GM18526 (cell line): ENCODE data around the gene HSPA1L.

ENCODE experiments used
- POLR2A ChIP-seq: IDR thresholded peaks from 3 replicates; pipeline ENCODE4 v1.6.1; 2011; ENCODE audit not compliant: insufficient read length; ENCODE audit errors: extremely low read depth

HSPA1L gene

DNA sequence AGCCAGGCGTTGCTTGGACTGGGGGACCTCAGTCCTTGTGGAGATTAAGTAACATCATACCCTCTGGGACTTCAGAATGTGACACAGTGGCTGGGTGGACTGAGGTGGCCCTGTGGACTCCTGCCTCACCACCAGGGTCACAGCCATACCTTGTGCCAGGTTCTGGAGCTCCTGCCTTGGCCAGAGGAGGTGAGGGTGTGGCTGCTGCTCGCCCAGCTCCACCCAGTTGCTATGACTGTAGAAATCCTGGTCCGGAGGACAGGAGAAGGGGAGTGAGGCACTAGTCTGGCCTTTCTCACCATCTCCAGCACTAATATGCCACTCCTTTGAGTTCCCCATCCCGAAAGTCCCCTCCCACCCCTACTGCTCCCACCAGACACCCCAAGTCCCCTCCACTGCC lies 39.9 kb downstream of the HSPA1L start:
- TF ChIP-seq POLR2A, result no peak

DNA sequence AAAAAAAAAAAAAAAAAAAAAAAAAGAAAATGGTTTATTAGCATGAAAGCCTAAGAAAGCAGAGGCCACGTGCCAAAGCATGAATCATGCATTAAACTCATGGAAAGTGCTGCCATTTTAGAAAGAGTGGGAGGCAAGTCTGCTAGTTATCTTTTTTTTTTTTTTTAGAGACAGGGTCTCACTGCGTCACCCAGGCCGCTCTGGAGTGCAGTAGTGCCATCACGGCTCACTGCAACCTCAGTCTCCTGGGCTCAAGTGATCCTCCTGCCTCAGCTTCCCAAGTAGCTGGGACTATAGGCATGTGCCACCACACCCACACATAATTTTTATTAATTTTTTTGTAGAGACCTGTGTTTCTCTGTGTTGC lies 43.1 kb downstream of the HSPA1L start:
- no peak for TF ChIP-seq POLR2A

DNA sequence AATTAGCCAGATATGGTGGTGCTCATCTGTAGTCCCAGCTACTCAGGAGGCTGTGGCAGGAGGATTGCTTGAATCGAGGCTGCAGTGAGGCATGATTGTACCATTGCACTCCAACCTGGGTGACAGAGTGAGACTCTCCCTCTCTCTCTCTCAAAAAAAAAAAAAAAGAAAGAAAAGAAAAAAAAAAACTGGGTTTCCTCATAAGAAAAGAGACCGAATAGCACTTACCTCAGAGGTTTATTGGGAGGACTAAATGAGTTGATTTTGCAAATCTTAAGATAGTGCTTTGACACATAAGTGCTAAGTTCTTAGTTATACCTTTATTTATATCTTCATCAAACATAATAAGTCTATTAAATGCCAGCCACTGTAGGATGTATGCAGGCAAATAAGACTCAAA lies 44.2 kb downstream of the HSPA1L start:
- TF ChIP-seq POLR2A, result no peak

DNA sequence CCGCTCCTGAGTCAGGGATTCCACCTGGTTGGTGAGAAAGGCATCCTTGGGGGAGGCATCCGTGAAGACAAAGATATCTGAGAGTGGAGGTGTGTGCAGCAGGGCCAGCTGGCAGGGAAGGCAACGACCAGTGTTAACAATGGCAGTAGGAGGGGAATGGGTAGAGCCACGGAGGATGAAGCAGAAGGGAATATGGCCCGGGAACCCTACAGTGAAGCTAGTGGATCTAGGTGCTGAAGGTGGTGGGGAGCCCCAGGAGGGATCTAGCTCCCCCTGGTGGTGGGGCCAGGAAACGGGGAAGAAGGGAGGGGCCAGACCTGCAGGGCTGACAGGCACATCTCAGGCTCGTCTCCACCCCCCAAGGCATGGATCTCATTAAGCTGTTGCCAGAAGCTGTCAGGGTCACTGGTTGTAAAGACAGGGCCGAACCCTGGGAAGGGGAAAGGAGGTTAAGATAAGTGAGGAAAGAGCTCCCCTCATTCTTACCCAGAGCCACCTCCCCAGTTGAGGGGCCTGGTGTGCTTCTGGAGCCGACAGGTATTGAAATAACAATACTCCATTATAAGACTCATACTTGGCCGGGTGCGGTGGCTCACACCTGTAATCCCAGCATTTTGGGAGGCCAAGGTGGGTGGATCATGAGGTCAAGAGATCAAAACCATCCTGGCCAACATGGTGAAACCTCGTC lies 45.3 kb downstream of the HSPA1L start:
- no peak for TF ChIP-seq POLR2A

DNA sequence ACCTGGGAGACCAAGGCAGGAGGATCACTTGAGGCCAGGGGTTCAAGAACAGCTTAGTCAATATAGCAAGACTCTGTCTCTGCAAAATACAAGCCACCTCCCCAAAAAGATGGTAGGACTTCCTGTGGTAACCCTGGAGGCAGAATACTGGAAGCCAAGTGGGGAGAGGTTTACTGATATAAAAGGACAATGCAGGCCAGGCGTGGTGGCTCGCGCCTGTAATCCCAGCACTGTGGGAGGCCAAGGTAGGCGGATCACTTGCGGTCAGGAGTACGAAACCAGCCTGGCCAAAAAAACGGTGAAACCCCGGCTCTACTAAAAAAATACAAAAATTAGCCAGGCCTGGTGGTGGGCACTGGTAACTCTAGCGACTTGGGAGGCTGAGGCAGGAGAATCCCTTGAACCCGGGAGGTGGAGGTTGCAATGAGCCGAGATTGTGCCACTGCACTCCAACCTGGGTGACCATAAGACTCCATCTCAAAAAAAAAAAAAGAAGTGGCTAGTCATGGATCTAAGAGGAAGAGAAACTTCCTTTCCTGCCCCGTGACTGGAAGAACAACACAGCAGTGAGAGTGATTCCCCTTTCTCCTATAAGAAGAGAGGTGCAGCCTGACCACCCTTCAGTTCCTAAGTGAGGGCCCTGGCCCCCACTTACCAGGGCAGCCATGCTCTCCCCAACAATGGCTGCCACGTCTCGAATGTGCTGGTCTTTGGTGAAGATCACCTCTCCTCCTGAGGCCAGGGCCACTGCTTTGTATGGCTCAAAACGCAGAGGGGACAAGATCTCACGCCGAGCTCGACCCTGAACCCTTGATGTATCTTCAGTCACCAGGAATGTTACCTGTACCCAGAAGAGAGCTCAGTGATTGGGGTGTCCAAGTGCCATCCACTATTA lies 46.5 kb downstream of the HSPA1L start:
- no peak for TF ChIP-seq POLR2A

DNA sequence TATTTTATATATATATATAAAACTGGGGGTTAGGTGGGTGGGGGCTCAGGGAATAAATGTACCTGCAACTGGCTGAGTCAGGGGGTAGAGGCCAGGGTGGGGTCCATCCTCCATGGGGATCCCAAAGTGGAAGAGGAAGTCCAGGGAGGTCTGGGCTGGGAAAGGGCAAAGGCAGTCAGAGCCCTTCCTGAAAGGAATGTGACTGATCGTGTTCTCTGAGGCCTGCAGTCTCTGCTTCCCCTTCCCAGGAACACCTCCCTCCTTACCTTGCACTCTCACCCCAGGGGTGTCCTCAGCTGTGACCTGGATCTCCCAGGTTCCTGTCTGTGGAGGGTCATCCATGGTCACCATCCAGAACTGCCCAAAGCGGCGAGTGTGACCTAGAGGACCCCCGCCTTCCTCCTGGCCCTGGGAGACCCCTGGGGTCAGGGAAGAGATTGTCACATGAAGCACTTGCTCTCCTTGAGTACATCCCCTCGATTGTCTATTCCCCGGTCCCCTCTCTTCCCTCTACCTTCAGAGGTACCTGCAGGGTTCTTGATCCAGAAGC lies 47.9 kb downstream of the HSPA1L start:
- no peak for TF ChIP-seq POLR2A

DNA sequence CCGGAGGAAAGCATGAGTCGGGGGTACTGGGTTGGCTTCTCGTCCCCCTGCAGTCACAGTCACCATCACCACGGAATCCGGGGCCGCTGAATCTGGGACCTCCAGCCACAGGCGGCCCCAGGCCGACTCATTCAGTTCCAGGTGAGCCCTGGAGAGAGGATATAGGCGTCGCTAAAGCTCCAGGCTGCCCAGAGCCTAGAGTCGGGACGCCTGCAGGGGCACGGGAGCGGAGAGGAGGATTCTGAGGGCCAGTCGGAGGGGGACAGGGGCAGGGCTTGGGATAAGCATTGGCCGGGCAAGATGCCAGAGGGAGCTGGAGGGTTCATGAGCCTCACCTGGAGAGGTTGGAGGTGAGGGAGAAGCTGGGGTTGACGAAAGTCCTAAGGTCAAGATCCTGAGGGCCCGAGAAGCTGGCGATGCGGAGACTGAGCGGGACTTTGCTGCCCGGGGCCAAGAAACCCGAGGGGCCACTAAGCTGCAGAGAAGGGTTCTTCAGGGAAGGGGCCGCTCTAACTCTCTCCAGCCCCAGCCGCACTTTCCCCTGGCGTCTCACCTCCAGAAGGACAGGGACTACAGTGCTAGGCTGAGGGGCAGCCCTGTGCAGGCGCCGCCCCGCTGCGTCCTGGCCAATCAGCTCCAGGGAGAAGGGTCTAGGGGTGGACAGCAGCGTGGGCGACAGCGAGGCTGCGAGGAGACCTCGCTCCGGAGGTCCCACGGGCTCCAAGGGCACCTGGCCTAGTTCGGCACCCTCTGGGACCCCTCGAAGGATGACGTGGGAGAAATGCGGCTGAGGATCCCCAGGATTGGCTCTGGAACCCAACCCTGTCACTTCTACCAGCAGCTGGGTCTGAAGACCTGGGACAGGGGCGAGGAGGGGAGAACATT lies 48.9 kb downstream of the HSPA1L start:
- TF ChIP-seq POLR2A, result no peak

DNA sequence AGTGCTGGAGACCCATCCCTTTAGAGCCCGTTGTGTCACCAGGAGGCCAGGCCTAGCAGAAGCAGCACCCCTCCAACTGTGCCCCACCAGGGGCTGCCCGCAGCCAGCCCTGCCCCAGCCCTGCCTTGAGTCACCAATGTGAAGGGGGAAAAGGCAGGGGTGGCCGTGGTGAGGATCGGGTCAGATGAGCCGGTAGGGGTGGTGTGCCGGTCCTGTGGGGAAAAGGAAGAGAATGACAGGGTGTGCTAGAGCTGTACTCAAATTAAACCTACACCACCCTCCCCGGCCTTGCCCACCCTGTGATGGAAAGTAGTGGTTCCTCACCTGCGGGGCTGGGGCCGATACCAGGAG lies 49.5 kb downstream of the HSPA1L start:
- TF ChIP-seq POLR2A, result no peak

DNA sequence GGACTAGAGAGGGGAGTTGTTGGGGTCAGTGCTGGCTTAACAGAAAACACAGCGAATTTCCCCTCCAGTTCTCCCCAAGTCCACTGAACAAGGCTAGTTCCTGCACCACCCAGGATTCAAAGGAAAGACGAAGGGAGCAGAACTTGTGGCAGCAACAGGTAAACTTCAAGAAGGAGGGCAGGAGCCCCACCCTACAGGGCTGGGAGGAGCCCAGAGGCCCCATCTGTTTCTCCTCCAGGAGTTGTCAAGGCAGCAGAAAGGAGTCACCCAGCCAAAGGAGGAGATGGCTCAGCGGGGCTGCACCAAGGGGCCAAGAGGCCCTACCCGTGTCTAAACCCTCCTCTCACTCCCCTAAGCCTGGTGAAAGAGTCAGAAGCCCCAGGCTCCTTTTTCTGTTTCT lies 50.9 kb downstream of the HSPA1L start:
- TF ChIP-seq POLR2A, result no peak

DNA sequence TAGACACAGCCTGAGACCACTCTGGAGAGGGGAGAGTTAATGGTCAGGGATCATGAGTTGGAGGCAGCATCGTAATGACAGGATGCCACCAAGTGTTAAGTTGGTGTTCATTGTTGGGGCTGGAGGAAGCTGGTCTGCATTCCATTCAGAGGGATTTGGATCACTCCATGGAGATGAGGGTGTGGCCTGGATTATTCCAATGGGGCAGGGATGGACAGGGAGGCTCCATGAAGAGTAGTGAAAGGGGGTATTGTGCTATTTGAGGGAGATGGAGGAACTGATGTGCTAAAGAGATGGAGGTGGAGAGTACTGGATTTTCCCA lies 51.5 kb downstream of the HSPA1L start:
- TF ChIP-seq POLR2A, result no peak

DNA sequence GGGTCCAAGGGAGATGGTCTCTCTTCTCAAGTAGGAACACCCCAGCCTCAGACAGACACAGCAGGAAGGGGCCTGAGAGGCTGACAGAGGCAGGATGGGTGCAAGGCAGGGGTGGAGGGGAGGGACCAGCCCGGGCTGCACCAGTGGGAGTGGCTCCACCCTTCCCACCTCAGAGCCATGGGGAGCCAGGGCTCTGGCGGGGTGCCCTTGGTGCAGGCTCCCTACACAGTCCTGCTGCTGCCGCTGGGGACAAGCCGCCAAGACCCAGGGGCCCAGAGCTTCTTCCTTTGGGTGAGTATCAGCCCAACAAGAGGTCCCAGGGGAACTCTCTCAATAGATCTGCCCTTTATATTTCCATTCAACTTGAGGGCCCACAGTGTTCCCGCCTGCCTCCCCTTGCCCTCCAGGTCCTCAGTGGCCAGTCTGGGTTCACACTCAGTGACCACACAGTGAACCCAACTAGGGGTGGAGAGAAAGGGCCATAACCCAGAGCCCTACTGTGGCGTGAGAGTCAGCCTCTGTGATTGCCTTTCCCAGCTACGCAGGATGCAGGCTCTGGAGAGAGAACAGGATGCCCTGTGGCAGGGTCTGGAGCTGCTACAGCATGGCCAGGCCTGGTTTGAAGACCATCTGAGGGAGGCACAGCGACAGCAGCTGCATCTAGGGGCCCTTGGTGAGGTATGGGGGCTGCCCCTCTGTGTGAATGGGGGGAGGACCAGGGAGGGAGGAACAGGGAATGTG lies 52.0 kb downstream of the HSPA1L start:
- no peak for TF ChIP-seq POLR2A

DNA sequence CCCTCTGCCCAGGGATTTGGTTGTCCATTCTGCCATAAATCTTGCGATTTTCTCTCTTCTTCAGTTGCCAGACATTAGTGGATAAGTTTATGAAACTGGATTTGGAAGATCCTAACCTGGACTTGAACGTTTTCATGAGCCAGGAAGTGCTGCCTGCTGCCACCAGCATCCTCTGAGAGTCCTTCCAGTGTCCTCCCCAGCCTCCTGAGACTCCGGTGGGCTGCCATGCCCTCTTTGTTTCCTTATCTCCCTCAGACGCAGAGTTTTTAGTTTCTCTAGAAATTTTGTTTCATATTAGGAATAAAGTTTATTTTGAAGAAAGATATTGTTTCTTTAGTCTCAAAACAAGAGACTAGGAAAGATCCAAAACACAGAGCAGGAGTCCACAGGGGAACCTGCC lies 52.7 kb downstream of the HSPA1L start, which contains the start of gene SAPCD1:
SAPCD1 (plus strand) TSS at position 301 of the 400 bp plus-strand sequence. CDS start 399 bp downstream, outside the sequence.
- TF ChIP-seq POLR2A, result no peak

DNA sequence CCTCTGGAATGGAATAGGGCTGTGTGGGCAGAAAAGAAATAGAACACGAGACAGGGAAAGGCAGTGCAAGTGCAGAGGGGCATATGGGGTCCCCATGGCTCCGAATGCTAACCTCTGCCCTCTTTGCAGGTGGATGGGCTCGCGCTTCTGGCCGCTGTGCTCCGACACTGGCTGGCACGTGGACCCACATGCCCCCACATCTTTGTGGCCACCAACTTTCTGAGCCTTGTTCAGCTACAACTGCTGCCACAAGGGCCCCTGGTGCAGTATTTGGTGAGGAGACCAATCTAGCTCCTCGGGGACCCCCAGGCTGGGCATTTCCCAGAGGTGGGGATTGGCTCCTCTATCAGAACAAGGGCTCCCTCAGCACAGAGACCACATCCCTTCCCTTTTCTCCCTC lies 53.7 kb downstream of the HSPA1L start:
- no peak for TF ChIP-seq POLR2A

DNA sequence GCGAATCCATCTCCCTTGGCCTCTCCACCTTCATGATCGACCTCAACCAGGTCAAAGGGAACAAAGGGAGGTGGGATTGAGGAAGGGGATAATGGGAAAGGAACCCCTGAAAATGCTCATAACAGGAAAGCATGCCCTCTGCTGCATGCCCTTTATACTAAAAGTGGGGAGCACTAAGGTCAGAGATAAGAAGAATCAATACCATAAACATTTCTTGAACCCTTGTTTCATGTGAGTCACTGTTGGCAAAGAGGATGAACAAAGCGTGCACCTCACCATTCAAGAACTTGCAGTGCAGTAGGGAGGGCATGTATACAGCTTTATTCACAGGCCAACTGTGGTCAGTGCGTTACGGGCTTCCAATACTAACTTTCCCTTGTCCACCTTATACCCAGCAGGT lies 54.3 kb downstream of the HSPA1L start:
- no peak for TF ChIP-seq POLR2A
